ENCODE data around the gene DCAF7.

Gene DCAF7

GRCh38 chr17:63524051-63524450 lies 26.2 kb upstream of the DCAF7 start:
- DNase-seq = no peak

GRCh38 chr17:63525190-63525946 lies 24.9 kb upstream of the DCAF7 start:
- no peak for DNase-seq

GRCh38 chr17:63526861-63527260 lies 23.4 kb upstream of the DCAF7 start:
- DNase-seq = no peak

- no peak for DNase-seq
These were observed 22.1 kb upstream of the DCAF7 start for GRCh38 chr17:63528183-63528582.

- DNase-seq = no peak
These were observed 20.3 kb upstream of the DCAF7 start for GRCh38 chr17:63529711-63530556.

GRCh38 chr17:63530557-63531021 lies 19.7 kb upstream of the DCAF7 start:
- DNase-seq = no peak

- no peak for DNase-seq
These were observed 19.0 kb upstream of the DCAF7 start for GRCh38 chr17:63531022-63531965.

- no peak for DNase-seq
These were observed 16.7 kb upstream of the DCAF7 start for GRCh38 chr17:63533433-63534077.

GRCh38 chr17:63534078-63534570 lies 16.2 kb upstream of the DCAF7 start:
- DNase-seq = no peak

GRCh38 chr17:63534816-63535455 lies 15.3 kb upstream of the DCAF7 start:
- no peak for DNase-seq

GRCh38 chr17:63535640-63536039 lies 14.6 kb upstream of the DCAF7 start:
- DNase-seq = no peak

- DNase-seq = no peak
These were observed 13.3 kb upstream of the DCAF7 start for GRCh38 chr17:63537001-63537400.

GRCh38 chr17:63537991-63538692 lies 12.1 kb upstream of the DCAF7 start:
- peak in 14 of 56 donors; percentile 5 to 67 (median 16) for DNase-seq

GRCh38 chr17:63538693-63539595 lies 11.3 kb upstream of the DCAF7 start:
- DNase-seq = no peak

- no peak for DNase-seq
These were observed 9.7 kb upstream of the DCAF7 start for GRCh38 chr17:63540590-63540989.

- DNase-seq = no peak
These were observed 8.1 kb upstream of the DCAF7 start for GRCh38 chr17:63542218-63542545.

- no peak for DNase-seq
These were observed 7.1 kb upstream of the DCAF7 start for GRCh38 chr17:63542942-63543821.
